ENCODE data around the gene KLB.
"Not testable (repeated sequence)": the region's sequence is repeated elsewhere in the genome, so short reads cannot be mapped to it uniquely, and the experiment has no call there.

KLB gene

GRCh38 chr4:39427520-39428114 lies 20.9 kb downstream of the KLB start:
- no peak for DNase-seq

- no peak for DNase-seq
Observed at GRCh38 chr4:39429476-39430334, 23.0 kb downstream of the KLB start.

GRCh38 chr4:39433878-39434492 lies 27.3 kb downstream of the KLB start:
- DNase-seq: no peak

- no peak for DNase-seq
Observed at GRCh38 chr4:39435659-39436563, 29.2 kb downstream of the KLB start.

- DNase-seq: no peak
Observed at GRCh38 chr4:39441593-39441992, 34.9 kb downstream of the KLB start.

GRCh38 chr4:39442998-39443397 lies 36.3 kb downstream of the KLB start:
- no peak for DNase-seq

GRCh38 chr4:39446483-39446841 lies 39.7 kb downstream of the KLB start:
- no peak for DNase-seq

- DNase-seq: no peak
Observed at GRCh38 chr4:39446842-39447573, 40.3 kb downstream of the KLB start.

GRCh38 chr4:39450618-39451017 lies 43.9 kb downstream of the KLB start:
- DNase-seq: no peak

GRCh38 chr4:39451423-39452023 lies 44.8 kb downstream of the KLB start:
- DNase-seq: no peak

- DNase-seq: no peak
Observed at GRCh38 chr4:39452153-39452859, 45.6 kb downstream of the KLB start.

GRCh38 chr4:39452860-39453587 lies 46.3 kb downstream of the KLB start:
- DNase-seq: no peak

GRCh38 chr4:39453738-39454137 lies 47.0 kb downstream of the KLB start:
- no peak for DNase-seq

- no peak for DNase-seq
Observed at GRCh38 chr4:39455486-39455885, 48.8 kb downstream of the KLB start.

- no peak for DNase-seq
Observed at GRCh38 chr4:39456946-39457763, 50.4 kb downstream of the KLB start.

- DNase-seq: not testable (repeated sequence)
Observed at GRCh38 chr4:39458161-39458504, 51.4 kb downstream of the KLB start.

GRCh38 chr4:39458505-39459300 lies 52.0 kb downstream of the KLB start, which contains the start of the genes LIAS and RPL9:
LIAS (plus strand) TSS chr4:39459056; CDS start chr4:39459118, 62 bp downstream.
RPL9 (minus strand) TSS chr4:39458922; CDS start chr4:39458439, 483 bp downstream.
- peak; percentile 82 for DNase-seq

GRCh38 chr4:39464886-39465501 lies 58.3 kb downstream of the KLB start:
- DNase-seq: no peak

Measured in NCI-H1105 (cell line).